NCI-H2029 treated with DMSO at 0.1 percent for 48 hours (cell line): ENCODE data around the gene NNAT.
A peak's percentile ranks its signal among the peaks of the same experiment; 100 is the strongest.

Source experiments
- DNase-seq: peaks from one replicate; lab custom pipeline; 2025; lab: John Stamatoyannopoulos, UW

NNAT gene

DNA sequence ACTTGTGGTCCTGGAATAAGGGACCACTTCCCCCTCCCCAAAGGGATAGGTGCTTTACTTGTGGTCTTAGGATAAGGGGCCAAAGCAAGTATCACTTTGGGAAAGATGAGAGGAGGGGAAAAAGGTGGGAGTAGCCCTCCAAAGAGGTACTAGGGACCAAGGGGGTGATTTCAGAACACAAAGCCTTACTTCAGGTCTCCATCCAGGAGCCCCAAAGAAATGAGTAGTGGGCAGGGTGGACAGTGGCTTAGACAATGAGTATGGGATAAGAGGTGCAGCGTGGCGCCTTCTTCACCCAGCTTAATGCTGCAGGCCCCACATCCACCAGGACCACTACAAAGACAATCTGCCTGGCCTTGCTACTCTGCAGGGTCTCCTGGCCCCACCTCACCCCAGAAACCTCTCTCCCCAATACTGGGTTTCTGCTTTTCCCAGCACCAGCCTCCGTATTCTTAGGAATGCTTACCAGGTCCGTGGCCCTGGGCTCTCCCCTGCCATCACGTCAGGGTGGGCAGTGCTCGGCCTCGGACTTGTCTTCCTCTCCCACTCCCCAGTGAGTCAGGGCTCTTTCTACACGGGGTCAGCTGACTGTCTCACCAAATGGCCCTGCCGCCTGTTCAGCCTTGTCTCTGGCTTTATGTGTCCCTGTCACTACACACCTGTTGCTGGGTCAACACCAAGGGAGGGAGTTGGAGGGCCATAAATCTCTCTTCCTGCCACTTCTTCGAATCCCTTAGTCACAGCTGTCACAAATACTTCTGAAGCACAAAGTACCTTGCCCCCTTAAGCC is 3.1 kb downstream of the NNAT start:
- peak; percentile 62 for DNase-seq

DNA sequence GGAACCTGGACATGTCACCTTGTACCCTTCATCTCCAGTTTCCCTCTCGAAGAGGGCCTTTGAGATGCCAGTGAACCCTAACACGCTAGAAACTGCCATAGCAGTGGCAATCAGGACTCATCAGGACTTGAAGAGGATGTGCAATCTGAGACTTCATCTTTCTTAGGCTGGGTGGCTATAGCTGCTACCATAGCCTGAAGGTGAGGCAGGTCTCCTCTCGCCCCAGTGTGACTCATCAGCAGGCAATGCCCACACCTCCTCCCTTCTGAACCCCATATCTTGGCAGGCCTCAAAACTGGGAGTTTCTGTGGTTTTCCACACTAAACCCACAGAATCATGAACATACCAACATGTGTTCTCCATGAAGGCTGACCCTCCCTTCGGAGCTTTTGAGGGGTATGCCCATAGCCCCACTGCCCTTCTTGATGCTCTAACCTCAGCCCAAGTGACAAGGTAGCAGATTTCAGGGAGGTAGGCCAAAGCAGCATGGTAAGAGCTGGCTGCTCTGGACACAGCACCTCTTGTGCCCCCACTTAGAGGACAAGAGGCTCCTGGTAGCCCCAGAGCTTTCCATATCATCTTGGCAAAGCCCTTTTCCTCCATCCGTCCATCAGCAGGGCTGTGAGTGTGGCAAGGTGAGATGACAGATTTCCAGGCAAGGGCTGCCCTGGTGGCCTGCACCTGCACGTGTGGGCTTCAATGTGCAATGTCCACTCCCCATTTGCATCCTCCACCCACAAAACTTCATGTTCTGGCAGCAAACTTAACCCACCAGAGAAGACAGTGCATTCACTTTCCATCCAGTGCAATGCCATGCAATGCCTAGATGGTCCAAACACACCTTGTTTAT is 4.0 kb downstream of the NNAT start:
- no peak for DNase-seq

DNA sequence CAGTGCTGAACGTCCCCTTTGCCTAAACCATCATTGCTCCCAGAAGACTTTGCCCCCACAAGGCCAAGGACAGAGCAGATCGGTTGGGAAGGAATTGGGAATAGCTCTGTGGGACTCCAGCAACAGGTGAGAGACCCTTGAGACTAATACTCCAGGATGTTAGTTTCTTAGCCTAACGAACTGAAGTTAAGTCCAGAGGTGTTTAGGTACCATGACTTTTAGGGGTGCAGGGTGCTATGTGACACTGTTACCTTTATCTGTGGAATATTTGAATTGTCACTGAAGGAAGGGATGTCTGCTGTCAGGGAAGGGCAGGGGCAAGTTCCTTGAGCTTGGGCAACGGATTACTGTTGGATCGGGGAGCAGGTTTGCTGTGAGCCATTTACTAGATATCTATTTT is 4.8 kb downstream of the NNAT start:
- DNase-seq: no peak

DNA sequence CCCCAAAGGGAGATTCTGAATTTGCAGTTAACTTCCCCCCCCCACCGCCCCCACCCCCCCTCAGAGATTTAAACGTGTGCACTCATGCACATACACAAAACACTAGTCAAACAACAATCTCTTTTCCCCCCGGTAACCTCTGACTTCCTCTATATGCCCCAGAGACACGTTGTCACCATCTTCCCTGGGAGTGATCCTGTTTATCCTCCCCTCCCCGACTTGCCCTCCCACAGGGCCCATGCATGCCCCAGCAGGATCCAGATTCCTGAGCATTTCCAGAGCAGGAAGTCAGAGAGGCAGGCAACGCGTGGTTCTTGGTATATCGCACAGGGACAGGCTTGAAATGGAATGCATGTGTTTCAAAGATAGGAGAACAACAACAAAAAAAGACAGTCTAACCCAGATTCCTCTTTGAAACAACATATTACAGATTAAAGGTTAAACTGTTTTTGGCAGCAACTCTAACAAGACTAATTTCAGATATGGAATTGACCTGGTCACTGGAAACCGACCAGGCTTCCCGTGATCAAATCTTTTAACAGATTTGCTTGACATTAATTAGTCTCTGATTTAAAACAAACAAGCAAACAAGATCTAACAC is 5.3 kb downstream of the NNAT start:
- no peak for DNase-seq

DNA sequence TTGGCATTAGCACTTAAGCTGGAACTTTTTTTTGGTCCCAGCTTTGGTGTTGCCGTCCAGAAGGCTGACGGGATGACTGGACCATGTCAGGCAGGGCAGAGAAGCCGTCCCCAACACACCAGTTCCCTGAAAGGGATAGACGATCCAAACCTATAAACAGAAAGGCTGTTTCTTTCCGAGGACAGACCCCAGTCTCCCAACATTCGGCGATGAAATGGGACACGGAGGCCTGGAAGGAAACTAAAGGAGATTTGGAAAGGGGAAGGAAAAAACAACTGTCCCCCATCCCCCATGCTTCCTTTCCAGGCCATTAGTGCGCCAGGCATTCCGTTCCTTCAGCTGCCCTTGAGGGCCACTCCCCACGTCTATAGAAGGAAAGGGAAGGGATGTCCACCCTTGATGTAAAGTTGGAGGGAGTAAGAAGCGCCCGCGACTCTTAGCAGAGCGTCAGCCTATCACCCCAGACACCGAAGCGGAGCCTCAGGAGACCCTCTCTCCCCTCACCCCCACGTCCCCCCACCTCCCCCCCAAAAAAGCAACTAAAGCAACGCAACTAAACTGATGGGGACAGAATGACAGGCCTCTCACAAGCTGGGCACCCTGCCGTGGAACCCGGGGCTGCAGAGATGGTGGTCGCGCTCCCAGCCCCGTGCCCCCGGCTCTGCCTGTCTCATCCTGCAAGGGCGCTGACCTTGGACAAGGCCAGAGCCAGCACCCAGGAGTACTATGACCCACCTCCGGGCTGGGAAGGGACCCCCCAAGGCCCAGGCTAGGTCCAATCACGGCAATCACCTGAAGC is 6.0 kb downstream of the NNAT start:
- no peak for DNase-seq

DNA sequence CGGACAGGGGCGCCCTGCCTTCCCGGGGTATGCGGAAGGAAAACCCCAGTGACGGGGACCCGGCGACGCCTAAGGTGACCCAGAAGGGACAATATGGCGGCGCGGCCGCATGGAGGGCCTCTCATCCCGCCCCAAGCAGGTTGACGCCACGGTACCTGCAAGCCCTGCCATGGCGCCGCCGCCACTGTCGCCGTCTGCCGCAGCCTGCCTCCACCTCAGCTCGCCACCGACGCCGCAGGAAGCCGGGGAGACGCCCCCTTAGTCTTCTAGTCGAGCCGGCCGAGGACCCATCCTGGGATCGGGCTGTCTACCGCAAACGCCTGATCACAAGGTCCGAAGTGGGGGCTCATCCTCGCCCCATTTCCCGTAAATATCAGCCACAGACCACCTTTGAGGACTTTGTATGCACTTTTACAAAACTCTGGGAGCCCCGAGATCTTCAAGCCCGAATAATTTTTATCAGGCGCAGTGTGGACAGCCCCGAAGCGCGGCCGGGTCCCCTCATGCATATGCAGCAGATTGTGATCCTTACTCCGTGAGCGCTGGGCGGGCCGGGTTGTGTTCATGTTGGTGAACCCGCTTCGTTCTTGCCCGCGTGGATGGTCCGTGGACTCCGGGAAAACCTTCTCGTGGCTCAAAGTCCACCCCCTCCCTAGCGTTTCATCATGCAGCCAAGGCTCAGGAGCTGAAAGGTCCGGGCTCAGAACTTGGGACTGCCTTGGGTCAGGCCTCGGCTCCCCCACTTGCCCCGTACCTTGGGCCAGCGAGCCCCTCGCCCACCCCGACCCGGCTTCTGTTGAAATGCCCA is 6.8 kb downstream of the NNAT start, which contains the start of gene BLCAP:
Gene BLCAP, minus strand, starts transcription at position 239 of the 808 bp plus-strand sequence. CDS start 8,702 bp downstream, outside the sequence.
- DNase-seq: peak; percentile 69

DNA sequence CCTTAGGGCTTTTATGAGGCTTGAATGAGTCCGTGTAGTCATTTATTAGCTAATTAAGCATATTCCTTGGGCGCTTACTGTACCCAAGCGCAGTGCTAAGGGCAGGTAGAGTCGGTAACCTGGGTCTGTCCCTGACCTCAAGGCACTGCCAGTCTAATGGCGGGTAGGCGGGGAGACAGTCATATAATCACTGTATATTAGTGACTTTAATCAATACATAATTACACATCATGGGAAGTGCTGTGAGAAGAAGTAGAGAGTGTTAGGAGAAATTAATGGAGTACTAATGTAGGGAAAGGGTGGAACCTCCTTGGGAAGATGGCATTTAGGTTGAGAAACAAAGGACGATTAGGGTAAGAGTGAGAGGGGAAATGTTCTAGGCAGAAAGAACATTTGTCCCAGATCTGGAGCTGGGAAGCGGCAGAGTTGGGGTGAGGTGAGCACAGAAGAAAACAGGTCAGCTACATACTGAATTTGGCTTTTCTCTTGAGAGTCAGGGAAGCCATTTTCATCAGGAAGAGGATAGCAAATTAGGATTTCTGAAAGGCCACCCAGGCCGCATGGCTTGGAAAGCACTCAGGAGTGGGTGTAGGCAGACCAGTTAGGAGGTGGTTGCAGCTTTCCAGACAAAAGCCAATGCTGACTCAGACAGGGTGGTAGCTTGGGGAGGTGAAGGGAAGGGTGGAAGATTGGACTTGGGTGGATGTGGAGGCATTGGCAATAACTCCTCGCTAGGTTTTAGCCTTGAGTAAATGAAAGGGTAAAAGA is 7.6 kb downstream of the NNAT start:
- no peak for DNase-seq

DNA sequence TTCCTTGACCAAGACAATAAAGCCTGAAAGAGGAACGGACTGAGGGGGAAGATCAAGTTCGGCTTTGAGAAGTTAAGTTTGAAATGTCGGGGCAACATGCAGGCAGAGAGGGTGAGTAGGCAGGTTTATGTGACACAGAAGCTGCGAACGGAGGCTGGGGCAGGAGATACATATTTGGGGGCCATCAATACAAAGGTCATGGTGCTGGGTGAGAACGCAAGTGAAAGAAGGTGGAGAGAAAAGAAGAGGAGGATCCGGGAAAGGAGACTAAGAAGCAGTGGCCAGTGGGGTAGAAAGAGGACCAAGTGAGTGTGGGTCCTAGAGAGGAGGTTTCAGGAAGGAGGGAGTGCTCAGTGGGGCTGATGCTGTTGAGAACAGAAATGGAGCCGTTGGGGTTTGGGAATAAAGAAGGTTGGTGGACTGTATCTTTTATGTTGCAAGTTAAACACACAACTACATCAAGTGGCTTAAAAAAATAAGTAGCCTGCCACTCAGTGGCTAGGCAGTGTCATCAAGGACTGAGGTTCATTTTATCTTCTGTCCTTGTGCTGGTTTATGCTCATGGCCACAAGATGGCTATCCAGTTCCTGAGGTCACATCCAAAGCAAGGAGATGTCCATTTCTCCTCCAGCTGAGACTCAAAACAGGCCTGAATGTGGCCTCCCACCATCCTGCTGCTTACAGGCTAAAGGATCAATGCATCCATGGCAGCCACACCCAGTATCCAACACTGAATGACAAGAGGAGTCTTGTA is 8.3 kb downstream of the NNAT start:
- DNase-seq: no peak

DNA sequence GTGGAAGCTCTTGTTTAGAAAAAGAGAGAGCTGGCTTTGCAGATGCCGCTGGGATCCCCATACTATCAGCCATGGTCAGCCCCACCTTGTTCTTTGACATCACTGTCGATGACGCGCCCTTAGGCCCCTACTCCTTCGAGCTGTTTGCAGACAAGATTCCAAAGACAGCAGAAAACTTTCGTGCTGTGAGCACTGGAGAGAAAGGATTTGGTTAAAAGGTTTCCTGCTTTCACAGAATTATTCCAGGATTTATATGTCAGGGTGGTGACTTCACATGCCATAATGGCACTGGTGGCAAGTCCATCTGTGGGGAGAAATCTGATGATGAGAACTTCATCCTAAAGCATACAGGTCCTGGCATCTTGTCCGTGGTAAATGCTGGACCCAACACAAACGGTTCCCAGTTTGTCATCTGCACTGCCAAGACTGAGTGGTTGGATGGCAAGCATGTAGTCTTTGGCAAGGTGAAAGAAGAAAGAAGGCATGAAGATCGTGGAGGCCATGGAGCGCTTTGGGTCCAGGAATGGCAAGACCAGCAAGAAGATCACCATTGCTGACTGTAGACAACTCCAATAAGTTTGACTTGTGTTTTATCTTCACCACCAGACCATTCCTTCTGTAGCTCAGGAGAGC is 9.0 kb downstream of the NNAT start:
- DNase-seq: no peak

DNA sequence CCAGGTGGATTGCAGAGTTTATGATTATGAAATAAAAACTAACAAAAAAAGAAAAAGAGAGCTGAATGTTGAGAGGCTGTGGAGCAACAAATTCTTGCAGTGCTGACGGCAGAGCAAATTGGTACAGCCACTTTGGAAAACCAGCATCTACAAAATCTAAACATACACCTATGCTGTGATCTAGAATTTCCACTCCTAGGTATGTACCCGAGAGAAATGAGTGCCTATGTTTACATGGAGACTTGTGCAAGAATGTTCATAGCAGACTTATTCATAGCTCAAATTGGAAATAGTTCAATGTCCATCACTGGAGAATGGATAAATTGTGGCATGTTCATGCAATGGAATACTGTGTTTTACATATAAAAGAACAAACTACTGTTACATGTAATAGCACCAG is 9.6 kb downstream of the NNAT start:
- no peak for DNase-seq

DNA sequence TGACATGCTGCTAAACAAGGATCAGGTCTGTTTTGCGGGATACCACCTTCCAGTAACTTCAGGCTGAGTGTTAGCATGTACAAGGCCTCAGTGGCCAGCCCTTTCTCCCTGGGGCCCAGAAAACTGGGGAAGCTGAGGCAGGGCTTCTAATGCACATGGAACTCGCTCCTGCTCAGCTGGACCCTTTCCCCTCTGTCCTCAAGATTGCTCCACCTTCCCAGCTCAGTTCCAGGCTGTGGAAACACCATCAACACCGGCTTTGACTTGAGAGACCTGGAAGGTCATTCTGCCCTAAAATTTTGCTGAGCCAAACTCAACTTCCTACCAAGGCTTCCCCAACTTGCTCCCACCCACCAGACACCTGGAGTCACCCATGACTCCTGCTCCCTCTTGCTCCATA is 10.8 kb downstream of the NNAT start:
- DNase-seq: no peak

DNA sequence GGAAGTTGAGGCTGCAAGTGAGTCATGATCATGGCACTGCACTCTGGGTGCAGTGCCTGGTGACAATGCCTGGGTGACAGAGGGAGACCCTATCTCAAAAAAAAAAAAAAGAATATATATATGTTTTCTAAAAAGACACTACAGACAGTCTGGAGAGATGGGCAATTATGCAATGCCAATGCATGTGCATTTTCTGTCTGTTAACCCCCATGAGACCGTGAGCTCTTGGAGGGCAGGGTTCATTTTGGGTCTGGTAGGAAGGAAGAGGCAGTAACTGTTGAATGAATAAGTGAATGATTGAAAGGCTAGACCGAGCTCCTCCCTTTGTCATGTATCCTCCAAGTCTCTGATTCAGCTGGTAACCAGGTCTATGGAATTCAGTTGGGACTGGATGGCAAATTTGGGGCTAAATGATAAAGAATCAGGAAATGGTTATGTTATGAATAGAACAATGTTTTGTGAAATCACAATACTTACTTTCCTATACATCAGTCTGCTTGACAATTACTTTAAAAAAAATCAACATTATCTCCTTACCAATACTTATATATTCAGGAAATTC is 12.2 kb downstream of the NNAT start:
- no peak for DNase-seq

DNA sequence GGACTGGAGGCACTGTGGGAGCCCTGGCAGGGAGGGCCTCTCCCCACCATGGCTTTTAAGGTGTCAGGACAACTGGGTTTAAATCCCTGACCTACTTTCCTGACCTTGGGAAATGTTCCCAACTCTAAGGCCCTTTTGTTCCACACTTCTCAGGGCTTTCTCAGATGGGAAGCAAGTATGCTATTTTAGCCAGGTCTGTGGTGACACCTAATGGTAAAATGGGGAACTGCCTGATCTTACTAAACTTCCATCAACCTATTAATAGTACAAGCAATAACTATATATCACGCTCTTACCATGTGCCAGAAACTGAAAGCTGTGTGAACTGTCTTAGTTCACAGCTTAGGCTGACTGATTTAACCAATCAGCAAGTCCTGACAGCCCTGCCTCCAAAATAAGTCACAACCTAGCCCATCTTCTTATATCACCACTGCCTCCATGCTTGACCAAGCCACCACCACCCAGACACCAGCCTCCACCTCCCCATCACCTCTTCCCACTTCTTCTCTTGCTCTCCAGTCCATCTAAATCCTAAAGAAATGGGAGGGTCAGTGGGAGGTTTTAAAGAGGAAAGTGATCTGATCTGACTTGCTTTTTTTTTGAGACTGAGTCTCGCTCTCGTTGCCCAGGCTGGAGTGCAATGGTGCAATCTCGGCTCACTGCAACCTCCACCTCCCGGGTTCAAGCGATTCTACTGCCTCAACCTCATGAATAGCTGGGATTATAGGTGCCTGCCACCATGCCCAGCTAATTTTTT is 13.5 kb downstream of the NNAT start:
- peak; percentile 71 for DNase-seq

DNA sequence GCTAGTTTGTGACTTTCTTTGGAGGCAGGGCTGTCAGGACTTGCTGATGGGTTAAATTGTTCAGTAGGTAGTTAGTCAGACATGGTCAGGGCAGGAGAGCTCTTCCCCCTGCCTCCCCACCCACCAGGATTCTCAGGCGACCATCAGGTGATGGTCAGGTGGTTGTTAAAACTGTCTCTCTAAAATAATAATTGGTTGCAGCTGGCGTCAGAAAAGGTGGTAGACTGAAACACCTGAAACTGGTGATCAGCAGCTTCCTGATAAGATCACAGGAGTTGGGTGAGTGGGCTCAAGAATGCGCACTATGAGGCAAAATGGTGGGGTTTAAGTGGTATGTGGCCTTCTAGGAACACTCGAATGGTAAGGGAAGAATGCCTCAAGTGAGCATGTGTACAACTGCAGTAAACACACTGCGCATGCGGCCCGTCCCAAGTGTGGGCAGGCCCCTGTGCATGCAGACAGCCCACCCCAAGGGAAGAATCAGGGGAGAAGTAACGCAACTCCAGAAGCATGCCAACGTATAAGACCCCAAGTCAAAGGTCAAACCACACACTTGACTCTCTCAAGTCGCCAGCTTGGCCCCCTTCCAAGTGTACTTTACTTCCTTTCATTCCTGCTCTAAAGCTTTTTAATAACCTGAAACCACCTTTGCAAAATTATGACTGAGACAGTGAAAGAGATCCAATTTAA is 14.5 kb downstream of the NNAT start:
- no peak for DNase-seq

DNA sequence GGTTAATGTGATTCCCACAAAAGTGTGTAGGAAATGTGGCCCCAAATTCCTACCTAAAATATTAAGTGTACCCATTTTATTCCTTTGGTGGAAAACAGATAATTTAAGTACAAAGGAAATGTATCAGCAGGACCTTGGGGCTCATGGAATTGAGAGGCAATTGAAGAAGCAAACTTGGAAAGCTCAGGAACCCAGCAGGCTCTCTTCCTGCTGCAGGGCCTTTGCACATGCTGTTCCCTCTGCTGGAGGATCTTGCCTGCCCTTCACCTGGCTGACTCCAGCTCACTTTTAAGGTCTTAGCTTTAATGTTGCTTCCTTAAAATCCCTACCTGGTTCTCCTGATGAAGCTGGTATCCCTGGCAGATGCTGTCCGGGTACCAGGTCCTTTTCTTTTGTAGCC is 16.5 kb downstream of the NNAT start:
- no peak for DNase-seq

DNA sequence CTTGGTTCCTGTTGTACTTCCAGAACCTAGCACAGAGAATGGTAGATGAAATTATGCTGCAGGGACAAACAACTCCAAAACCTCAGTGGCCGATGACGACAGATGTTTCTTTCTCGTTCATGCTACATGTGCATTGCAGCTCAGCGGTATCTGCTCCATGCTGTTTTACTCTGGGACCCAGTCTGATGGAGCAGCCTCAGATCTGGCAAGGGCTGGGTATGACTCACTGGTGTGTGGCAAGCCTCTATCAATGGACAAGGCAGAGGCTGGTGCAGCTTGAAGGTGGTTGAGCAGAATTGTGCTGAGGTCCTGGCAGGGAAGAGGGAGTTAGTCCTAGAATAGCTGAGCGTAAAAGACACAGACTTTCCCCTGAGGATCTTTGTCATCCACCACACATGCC is 17.0 kb downstream of the NNAT start:
- no peak for DNase-seq

DNA sequence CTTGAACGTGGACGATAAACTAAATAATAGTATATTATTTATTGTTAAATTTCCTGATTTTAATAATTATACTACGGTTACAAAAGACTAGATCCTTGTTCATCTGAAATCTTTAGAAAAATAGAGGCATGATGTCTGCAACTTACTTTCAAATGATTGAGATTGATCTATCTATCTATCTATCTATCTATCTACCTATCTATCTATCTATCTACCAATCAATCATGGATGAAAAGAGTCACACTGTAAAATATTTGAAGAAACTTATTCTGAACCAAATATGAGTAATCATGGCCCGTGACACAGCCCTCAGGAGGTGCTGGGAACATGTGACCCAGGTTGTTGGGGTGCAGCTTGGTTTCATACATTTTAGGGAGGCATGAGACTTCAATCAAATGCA is 18.4 kb downstream of the NNAT start:
- DNase-seq: no peak
